Panc1 (cell line): ENCODE measurements around the gene NGEF. TPM values are rescaled to one million over a fixed set of nuclear protein-coding genes. Genes with fewer than 3 reads are reported as not detected.

Experiments
- ATAC-seq: fragments of 200-7000 bp; cut with Tn5 transposase; 2 replicates; pipeline ENCODE4 v1.9.1; 2020; ENCODE audit warnings: mild to moderate bottlenecking, moderate library complexity
- BruUV-seq: library from RNA; stranded (reverse); fragments of 400-500 nt; replicated peaks from 2 replicates; lab custom pipeline; 2021; lab: Mats Ljungman, UMichigan
- CTCF ChIA-PET: fragments of 300-600 bp; sonication (Branson Sonifier 250); formaldehyde crosslinking; loops from one replicate; lab custom pipeline; 2022; ENCODE audit warnings: antibody characterized with exemption; lab: Charles Lee
- POLR2A ChIA-PET: fragments of 300-600 bp; sonication (Branson Sonifier 250); formaldehyde crosslinking; loops from one replicate; lab custom pipeline; 2022; ENCODE audit warnings: antibody characterized with exemption; lab: Charles Lee
- DNase-seq: peaks from one replicate; pipeline ENCODE4 v3.0.0-alpha.2; 2010; ENCODE audit warnings: low read depth, low spot score
- H3K27ac ChIP-seq: 2 replicates; pipeline ENCODE4 v1.5.1; 2011; ENCODE audit warnings: mild to moderate bottlenecking, low read length, inconsistent platforms
- H3K27me3 ChIP-seq: fragments of 200-500 bp; sonication (Bioruptor generic); 2 replicates; pipeline ENCODE4 v1.6.0; 2014; ENCODE audit warnings: low read length, inconsistent platforms; ENCODE audit not compliant: control insufficient read depth, insufficient read depth
- H3K36me3 ChIP-seq: fragments of 200-500 bp; sonication (Bioruptor generic); 2 replicates; pipeline ENCODE4 v1.5.1; 2014; ENCODE audit warnings: inconsistent platforms, mild to moderate bottlenecking, low read length, moderate library complexity; ENCODE audit not compliant: control insufficient read depth, insufficient read depth
- H3K4me1 ChIP-seq: 2 replicates; pipeline ENCODE4 v1.5.1; 2011; ENCODE audit warnings: inconsistent platforms, mild to moderate bottlenecking, low read length, moderate library complexity; ENCODE audit not compliant: control insufficient read depth, insufficient read depth
- H3K4me3 ChIP-seq, 2 experiments: 2 replicates each; pipeline ENCODE4 v1.5.1; 2011 to 2012; ENCODE audit warnings: low read depth in 2 of 2, low read length in 2 of 2, mild to moderate bottlenecking in 2 of 2, inconsistent platforms in 1 of 2, moderate library complexity in 1 of 2
- H3K9me3 ChIP-seq: fragments of 200-500 bp; sonication (Bioruptor generic); 2 replicates; pipeline ENCODE4 v1.5.1; 2014; ENCODE audit warnings: low read depth, mild to moderate bottlenecking, inconsistent platforms, low read length, moderate library complexity; ENCODE audit not compliant: control insufficient read depth, insufficient read depth
- POLR2AphosphoS5 ChIP-seq: IDR thresholded peaks from 2 replicates; pipeline ENCODE4 v1.6.1; 2012; ENCODE audit warnings: mild to moderate bottlenecking, low read depth, low read length, moderate library complexity
- REST ChIP-seq, 2 experiments: IDR thresholded peaks; 2 replicates each; pipeline ENCODE4 v1.6.1; 2011 to 2012; ENCODE audit warnings: low read depth in 2 of 2, control low read depth in 1 of 2, low read length in 1 of 2, mild to moderate bottlenecking in 1 of 2, moderate library complexity in 1 of 2; ENCODE audit not compliant: insufficient read depth in 1 of 2
- SIN3A ChIP-seq: IDR thresholded peaks from 2 replicates; pipeline ENCODE4 v1.6.1; 2012; ENCODE audit warnings: low read depth, mild to moderate bottlenecking, low read length, moderate library complexity, borderline replicate concordance; ENCODE audit not compliant: insufficient read depth
- TCF7L2 ChIP-seq: IDR thresholded peaks from 2 replicates; pipeline ENCODE4 v1.6.1; 2011; ENCODE audit warnings: mild to moderate bottlenecking, low read depth, low read length, inconsistent platforms
- in situ Hi-C: cut with HindIII; loops from 2 replicates; pipeline ENCODE4 v1.10.0; 2016; ENCODE audit warnings: low sequenced_read_pairs, low pct_unique_long_range_greater_than_20kb
- intact Hi-C: fragments of 100-400 bp; cut with micrococcal nuclease; formaldehyde crosslinking; loops from one replicate; pipeline ENCODE4 v1.10.0; 2022; ENCODE audit not compliant: unreplicated experiment
- total RNA-seq: library from RNA; stranded (reverse); gene quantifications from one replicate; pipeline ENCODE4 v1.2.1, GENCODE V29; 2021; ENCODE audit not compliant: unreplicated experiment
- TF ChIP-seq, protein P1 (sequence below): fragments of 450-650 bp; IDR thresholded peaks from 2 replicates; pipeline ENCODE4 v1.5.1; 2017; ENCODE audit warnings: mild to moderate bottlenecking

The NGEF gene
- total RNA-seq, 1 experiment from 2014 or later: 17.8 TPM

DNA sequence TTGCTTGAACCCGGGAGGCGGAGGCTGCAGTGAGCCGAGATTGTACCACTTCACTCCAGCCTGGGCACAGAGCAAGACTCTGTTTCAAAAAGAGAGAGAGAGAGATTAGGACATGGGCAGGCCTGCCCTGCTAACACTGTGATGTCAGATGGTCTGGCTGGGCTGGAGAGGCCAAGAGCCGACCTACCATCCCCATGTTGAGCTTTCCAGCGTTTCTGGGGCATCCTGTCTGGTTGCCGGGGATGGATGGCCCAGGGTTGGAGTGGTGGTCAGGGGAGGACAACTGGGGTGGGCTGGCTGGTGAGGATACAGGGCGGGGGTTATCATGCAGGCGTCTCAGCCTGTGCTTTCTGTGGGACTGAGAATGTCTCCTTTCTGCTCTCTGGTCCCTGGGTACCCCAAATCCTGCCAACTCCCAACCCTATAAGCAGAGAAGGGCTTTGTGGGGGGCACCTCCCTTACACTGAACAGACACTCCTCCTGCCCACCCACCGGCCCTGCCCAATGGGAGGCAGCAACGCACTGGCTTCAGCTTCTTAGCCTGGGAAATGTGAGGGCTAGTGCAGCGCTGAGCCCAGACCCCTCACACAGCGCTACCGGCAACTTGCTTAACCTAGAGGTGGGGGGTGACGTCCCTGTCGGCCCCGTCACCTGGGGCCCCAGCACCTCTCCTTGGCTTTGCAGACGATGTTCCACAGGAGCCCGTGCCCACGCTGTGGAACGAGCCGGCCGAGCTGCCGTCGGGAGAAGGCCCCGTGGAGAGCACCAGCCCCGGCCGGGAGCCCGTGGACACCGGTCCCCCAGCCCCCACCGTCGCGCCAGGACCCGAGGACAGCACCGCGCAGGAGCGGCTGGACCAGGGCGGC lies 137.6 kb downstream of the NGEF start:
- DNase-seq (no peak), ATAC-seq (peak; percentile 27)
- in situ Hi-C loops: no loop called here
- POLR2A ChIA-PET: no interaction called here
- no peaks in the 10 kb centered on the region for H3K36me3 ChIP-seq
- peaks cover 30% of the 10 kb centered on the region for H3K4me1 ChIP-seq
- H3K9me3 ChIP-seq: no peaks in the 10 kb centered on the region
- BruUV-seq: no TSS peak
- H3K4me3 ChIP-seq: peak overlapping the region; percentile 51 to 67
- intact Hi-C loops: no loop called here
- no peaks in the 10 kb centered on the region for H3K27me3 ChIP-seq
- CTCF ChIA-PET: interaction anchor here (0.6 kb wide), 1 partner anchor 253 kb away, joined by 7 read pairs; no protein-coding TSS in a partner anchor
- H3K27ac ChIP-seq: peak overlapping the region; percentile 54; the same call in 1 of the 2 replicates
- TF ChIP-seq REST (IDR thresholded peaks at IDR 0.05; ENCODE audit: insufficient read depth in 1 of 2, low read depth in 2 of 2, low read length in 1 of 2) (no peak), POLR2AphosphoS5 (no peak), SIN3A (no peak), TCF7L2 (no peak)
- TF ChIP-seq, protein P1, sequence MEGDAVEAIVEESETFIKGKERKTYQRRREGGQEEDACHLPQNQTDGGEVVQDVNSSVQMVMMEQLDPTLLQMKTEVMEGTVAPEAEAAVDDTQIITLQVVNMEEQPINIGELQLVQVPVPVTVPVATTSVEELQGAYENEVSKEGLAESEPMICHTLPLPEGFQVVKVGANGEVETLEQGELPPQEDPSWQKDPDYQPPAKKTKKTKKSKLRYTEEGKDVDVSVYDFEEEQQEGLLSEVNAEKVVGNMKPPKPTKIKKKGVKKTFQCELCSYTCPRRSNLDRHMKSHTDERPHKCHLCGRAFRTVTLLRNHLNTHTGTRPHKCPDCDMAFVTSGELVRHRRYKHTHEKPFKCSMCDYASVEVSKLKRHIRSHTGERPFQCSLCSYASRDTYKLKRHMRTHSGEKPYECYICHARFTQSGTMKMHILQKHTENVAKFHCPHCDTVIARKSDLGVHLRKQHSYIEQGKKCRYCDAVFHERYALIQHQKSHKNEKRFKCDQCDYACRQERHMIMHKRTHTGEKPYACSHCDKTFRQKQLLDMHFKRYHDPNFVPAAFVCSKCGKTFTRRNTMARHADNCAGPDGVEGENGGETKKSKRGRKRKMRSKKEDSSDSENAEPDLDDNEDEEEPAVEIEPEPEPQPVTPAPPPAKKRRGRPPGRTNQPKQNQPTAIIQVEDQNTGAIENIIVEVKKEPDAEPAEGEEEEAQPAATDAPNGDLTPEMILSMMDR: no peak

DNA sequence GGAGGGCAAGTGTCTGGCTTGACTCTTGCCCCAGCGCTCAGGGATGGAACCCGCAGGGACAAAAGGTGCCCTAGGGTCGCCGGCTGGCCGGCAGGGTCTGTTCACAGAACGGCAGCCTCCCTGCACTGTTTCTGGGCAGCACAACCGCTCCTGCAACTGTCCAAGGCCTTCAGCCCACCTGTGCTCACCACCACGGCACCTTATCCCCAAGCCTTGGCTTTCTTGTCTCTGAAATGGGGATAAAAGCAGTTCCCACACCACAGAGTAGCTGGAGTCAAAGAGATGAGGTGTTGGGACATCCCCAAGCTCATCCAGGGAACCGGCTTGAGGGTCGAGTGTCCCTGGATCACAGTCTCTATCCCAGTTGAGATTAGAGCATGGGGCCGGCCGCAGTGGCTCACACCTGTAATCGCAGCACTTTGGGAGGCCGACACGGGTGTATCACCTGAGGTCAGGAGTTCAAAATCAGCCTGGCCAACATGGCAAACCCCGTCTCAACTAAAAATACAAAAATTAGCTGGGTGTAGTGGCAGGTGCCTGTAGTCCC lies 138.3 kb downstream of the NGEF start:
- Histone ChIP-seq H3K36me3 (no peaks in the 10 kb centered on the region), H3K27me3 (no peaks in the 10 kb centered on the region), H3K9me3 (no peaks in the 10 kb centered on the region), H3K4me1 (peaks cover 24% of the 10 kb centered on the region), H3K27ac (no peak overlapping the region), H3K4me3 (no peak overlapping the region)
- intact Hi-C loops: no loop called here
- DNase-seq (no peak), ATAC-seq (no peak)
- ChIA-PET POLR2A (no interaction called here), CTCF (interaction anchor here (0.6 kb wide), 1 partner anchor 254 kb away, joined by 7 read pairs; no protein-coding TSS in a partner anchor)
- in situ Hi-C loops: no loop called here
- no peak for TF ChIP-seq REST (IDR thresholded peaks at IDR 0.05; ENCODE audit: insufficient read depth in 1 of 2, low read depth in 2 of 2, low read length in 1 of 2)
- no peak for TF ChIP-seq POLR2AphosphoS5
- TF ChIP-seq, protein P1: no peak
- TF ChIP-seq TCF7L2: no peak
- TF ChIP-seq SIN3A: no peak
- BruUV-seq: no TSS peak
